K562 (cell line): ENCODE results near the gene HSF5. TPM values are rescaled to one million over a fixed set of nuclear protein-coding genes. Genes with fewer than 3 reads are reported as not detected.

Source experiments
- ATF1 ChIP-seq, 2 experiments: fragments of 450-650 bp in 1 of 2; IDR thresholded peaks; 2 replicates each; pipeline ENCODE4 v1.6.1; 2016; ENCODE audit warnings: missing compliant biosample characterization in 1 of 2, missing genetic modification characterization in 1 of 2
- CHD4 ChIP-seq: fragments of 200-600 bp; sonication (generic); IDR thresholded peaks from 3 replicates; pipeline ENCODE4 v1.6.1; 2012; ENCODE audit warnings: low read depth, mild to moderate bottlenecking, mixed read lengths, low read length, inconsistent platforms; ENCODE audit not compliant: insufficient read depth, insufficient replicate concordance, poor library complexity, severe bottlenecking
- DMBX1 ChIP-seq: fragments of 250-450 bp; sonication (Bioruptor Pico); IDR thresholded peaks from 2 replicates; pipeline ENCODE4 v1.8.0; 2022; ENCODE audit warnings: inconsistent platforms, mild to moderate bottlenecking, moderate library complexity, borderline replicate concordance
- ELF1 ChIP-seq: fragments of 200-800 bp; sonication (Bioruptor generic); IDR thresholded peaks from 2 replicates; pipeline ENCODE4 v1.6.1; 2016; ENCODE audit warnings: missing genetic modification characterization, missing compliant biosample characterization
- GABPB2 ChIP-seq: fragments of 250-450 bp; sonication (Bioruptor Pico); conservative IDR thresholded peaks from 2 replicates; pipeline ENCODE4 v1.5.1; 2021; ENCODE audit warnings: mild to moderate bottlenecking
- HDAC2 ChIP-seq: fragments of 450-650 bp; IDR thresholded peaks from 2 replicates; pipeline ENCODE4 v1.6.1; 2016; ENCODE audit warnings: mild to moderate bottlenecking
- HNRNPK ChIP-seq: fragments of 200-400 bp; formaldehyde crosslinking; IDR thresholded peaks from one replicate; pipeline ENCODE4 v1.6.1; 2018; ENCODE audit warnings: mild to moderate bottlenecking, low read depth, low read length; ENCODE audit not compliant: poor library complexity, severe bottlenecking
- HOXB6 ChIP-seq: fragments of 250-450 bp; sonication (Bioruptor Pico); IDR thresholded peaks from 2 replicates; pipeline ENCODE4 v1.5.1; 2022; ENCODE audit warnings: mild to moderate bottlenecking, borderline replicate concordance
- MBD2 ChIP-seq: sonication (generic); IDR thresholded peaks from 2 replicates; pipeline ENCODE4 v1.6.1; 2016; ENCODE audit warnings: low read depth, borderline replicate concordance
- PHF21A ChIP-seq: fragments of 450-650 bp; IDR thresholded peaks from 2 replicates; pipeline ENCODE4 v1.6.1; 2017; ENCODE audit warnings: low read depth, borderline replicate concordance
- PRMT5 ChIP-seq: sonication (generic); formaldehyde crosslinking; IDR thresholded peaks from 2 replicates; pipeline ENCODE4 v1.5.0; 2020; ENCODE audit warnings: missing genetic modification reagents
- RBM17 ChIP-seq: fragments of 200-400 bp; formaldehyde crosslinking; IDR thresholded peaks from 2 replicates; pipeline ENCODE4 v1.6.1; 2017; ENCODE audit warnings: low read depth, mild to moderate bottlenecking, low read length, borderline replicate concordance
- SP2 ChIP-seq: IDR thresholded peaks from 2 replicates; pipeline ENCODE4 v1.6.1; 2011; ENCODE audit warnings: mild to moderate bottlenecking, low read depth, low read length, moderate library complexity; ENCODE audit not compliant: poor library complexity, severe bottlenecking; ENCODE audit errors: extremely low read depth
- SREBF1 ChIP-seq: fragments of 150-350 bp; IDR thresholded peaks from 2 replicates; pipeline ENCODE4 v1.6.1; 2014; ENCODE audit warnings: antibody characterized with exemption, low read depth, low read length, borderline replicate concordance
- U2AF1 ChIP-seq: fragments of 200-400 bp; formaldehyde crosslinking; optimal IDR thresholded peaks from 2 replicates; pipeline ENCODE3; 2017; ENCODE audit warnings: mild to moderate bottlenecking, low read depth, low read length, moderate library complexity
- polyA plus RNA-seq, 8 experiments: library from polyadenylated mRNA; depleted of rRNA in 4 of 8; stranded (reverse) in 5 of 8; unstranded in 3 of 8; fragments of >200 nt; fragmentation: Nextera tagmentation in 2 of 8; fragmentation: Illumina TruSeq in 1 of 8; extraction: Ambion mirVana in 2 of 8; extraction: Trizol in 1 of 8; gene quantifications; 2 replicates each; pipeline versions ENCODE4 v1.2.1 to v1.2.3, GENCODE V29; 2011 to 2014; ENCODE audit warnings: inconsistent platforms in 1 of 8, missing spikeins in 1 of 8
- total RNA-seq, 7 experiments: library from RNA; depleted of rRNA in 6 of 7; stranded (reverse); fragments of >200 nt in 6 of 7; fragmentation: Illumina TruSeq in 2 of 7; extraction: Trizol in 2 of 7; gene quantifications; 2 replicates each; pipeline versions ENCODE4 v1.2.1 to v1.2.3, GENCODE V29; 2011 to 2021; ENCODE audit warnings: low replicate concordance in 1 of 7
- TF ChIP-seq, protein P1 (sequence below): fragments of 250-450 bp; sonication (Bioruptor Pico); IDR thresholded peaks from 2 replicates; pipeline ENCODE4 v1.5.0; 2022; ENCODE audit warnings: mild to moderate bottlenecking
- TF ChIP-seq, protein P2 (sequence below): fragments of 250-450 bp; sonication (Bioruptor Pico); IDR thresholded peaks from 2 replicates; pipeline ENCODE4 v1.6.1; 2021; ENCODE audit warnings: mild to moderate bottlenecking
- TF ChIP-seq, protein P3 (sequence below): IDR thresholded peaks from 3 replicates; pipeline ENCODE4 v1.6.1; 2011; ENCODE audit warnings: borderline replicate concordance, mild to moderate bottlenecking, moderate library complexity; ENCODE audit not compliant: insufficient read length; ENCODE audit errors: extremely low read depth
- TF ChIP-seq, protein P4 (sequence below): fragments of 250-450 bp; sonication (Bioruptor Pico); IDR thresholded peaks from 2 replicates; pipeline ENCODE4 v1.5.0; 2021
- TF ChIP-seq, protein P5 (sequence below): fragments of 250-450 bp; sonication (Bioruptor Pico); IDR thresholded peaks from 2 replicates; pipeline ENCODE4 v1.5.0; 2021

The HSF5 gene
- total and polyA plus RNA-seq, 9 of the 15 experiments (the other 6 are each of a cell fraction or from before 2014, with no cell fraction given) = 0.04 TPM; not detected in 8

DNA sequence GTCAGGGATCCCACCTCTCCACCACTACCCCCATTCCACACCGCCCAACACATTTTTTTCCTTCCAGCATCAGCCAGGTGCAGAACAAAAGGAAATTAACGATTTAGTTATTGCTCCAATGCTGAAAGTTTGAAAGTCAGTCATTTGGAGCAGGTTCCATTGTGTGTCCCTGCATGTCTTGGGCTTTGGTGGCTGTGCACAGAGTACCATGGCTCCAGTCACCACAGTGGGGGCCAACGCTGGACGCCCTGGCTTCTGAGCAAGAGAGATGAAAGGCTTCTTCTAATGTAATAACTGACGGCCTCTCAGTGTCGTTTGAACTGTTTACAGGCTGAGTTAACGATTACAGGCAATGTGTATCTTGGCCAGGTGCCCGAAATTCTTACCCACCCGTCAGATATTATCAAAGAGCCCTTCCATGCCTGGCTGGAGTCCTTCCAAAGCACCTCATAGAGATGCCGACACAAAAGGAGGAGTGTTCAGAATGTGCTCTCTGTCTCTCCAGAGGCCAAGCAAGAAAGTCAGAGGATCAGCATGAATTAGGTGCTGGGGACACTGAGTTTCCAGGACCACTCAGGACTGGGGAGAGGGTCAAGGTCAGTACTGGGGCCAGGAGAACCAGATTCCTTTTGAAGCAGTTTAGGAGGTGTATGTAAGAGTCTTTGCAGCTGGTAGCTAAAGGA is 96.8 kb downstream of the HSF5 start (continued):
- TF ChIP-seq HNRNPK (no peak), HDAC2 (peak; percentile 59; the same call in 1 of the 2 replicates), MBD2 (no peak; the same call in 1 of the 2 replicates), ELF1 (tag) (no peak), CHD4 (no peak), SREBF1 (no peak), RBM17 (no peak), U2AF1 (no peak), HOXB6 (CRISPR knock-in tag) (no peak), ATF1 (CRISPR knock-in tag; IDR thresholded peaks at IDR 0.05) (no peak), ATF1 (tag; IDR thresholded peaks at IDR 0.05) (no peak; the same call in 1 of the 2 replicates), PRMT5 (CRISPR knock-in tag) (no peak), PHF21A (no peak), DMBX1 (no peak), GABPB2 (CRISPR knock-in tag) (no peak), SP2 (no peak)
- TF ChIP-seq, protein P1, sequence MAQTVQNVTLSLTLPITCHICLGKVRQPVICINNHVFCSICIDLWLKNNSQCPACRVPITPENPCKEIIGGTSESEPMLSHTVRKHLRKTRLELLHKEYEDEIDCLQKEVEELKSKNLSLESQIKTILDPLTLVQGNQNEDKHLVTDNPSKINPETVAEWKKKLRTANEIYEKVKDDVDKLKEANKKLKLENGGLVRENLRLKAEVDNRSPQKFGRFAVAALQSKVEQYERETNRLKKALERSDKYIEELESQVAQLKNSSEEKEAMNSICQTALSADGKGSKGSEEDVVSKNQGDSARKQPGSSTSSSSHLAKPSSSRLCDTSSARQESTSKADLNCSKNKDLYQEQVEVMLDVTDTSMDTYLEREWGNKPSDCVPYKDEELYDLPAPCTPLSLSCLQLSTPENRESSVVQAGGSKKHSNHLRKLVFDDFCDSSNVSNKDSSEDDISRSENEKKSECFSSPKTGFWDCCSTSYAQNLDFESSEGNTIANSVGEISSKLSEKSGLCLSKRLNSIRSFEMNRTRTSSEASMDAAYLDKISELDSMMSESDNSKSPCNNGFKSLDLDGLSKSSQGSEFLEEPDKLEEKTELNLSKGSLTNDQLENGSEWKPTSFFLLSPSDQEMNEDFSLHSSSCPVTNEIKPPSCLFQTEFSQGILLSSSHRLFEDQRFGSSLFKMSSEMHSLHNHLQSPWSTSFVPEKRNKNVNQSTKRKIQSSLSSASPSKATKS (CRISPR knock-in tag) = no peak
- TF ChIP-seq, protein P2, sequence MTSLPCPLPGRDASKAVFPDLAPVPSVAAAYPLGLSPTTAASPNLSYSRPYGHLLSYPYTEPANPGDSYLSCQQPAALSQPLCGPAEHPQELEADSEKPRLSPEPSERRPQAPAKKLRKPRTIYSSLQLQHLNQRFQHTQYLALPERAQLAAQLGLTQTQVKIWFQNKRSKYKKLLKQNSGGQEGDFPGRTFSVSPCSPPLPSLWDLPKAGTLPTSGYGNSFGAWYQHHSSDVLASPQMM (CRISPR knock-in tag) = no peak
- TF ChIP-seq, protein P3, sequence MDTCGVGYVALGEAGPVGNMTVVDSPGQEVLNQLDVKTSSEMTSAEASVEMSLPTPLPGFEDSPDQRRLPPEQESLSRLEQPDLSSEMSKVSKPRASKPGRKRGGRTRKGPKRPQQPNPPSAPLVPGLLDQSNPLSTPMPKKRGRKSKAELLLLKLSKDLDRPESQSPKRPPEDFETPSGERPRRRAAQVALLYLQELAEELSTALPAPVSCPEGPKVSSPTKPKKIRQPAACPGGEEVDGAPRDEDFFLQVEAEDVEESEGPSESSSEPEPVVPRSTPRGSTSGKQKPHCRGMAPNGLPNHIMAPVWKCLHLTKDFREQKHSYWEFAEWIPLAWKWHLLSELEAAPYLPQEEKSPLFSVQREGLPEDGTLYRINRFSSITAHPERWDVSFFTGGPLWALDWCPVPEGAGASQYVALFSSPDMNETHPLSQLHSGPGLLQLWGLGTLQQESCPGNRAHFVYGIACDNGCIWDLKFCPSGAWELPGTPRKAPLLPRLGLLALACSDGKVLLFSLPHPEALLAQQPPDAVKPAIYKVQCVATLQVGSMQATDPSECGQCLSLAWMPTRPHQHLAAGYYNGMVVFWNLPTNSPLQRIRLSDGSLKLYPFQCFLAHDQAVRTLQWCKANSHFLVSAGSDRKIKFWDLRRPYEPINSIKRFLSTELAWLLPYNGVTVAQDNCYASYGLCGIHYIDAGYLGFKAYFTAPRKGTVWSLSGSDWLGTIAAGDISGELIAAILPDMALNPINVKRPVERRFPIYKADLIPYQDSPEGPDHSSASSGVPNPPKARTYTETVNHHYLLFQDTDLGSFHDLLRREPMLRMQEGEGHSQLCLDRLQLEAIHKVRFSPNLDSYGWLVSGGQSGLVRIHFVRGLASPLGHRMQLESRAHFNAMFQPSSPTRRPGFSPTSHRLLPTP = no peak
- TF ChIP-seq, protein P4, sequence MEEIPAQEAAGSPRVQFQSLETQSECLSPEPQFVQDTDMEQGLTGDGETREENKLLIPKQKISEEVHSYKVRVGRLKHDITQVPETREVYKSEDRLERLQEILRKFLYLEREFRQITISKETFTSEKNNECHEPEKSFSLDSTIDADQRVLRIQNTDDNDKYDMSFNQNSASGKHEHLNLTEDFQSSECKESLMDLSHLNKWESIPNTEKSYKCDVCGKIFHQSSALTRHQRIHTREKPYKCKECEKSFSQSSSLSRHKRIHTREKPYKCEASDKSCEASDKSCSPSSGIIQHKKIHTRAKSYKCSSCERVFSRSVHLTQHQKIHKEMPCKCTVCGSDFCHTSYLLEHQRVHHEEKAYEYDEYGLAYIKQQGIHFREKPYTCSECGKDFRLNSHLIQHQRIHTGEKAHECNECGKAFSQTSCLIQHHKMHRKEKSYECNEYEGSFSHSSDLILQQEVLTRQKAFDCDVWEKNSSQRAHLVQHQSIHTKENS (CRISPR knock-in tag) = no peak
- TF ChIP-seq, protein P5, sequence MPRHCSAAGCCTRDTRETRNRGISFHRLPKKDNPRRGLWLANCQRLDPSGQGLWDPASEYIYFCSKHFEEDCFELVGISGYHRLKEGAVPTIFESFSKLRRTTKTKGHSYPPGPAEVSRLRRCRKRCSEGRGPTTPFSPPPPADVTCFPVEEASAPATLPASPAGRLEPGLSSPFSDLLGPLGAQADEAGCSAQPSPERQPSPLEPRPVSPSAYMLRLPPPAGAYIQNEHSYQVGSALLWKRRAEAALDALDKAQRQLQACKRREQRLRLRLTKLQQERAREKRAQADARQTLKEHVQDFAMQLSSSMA (CRISPR knock-in tag) = no peak
